ENCODE data around the gene JPH3.
A peak's percentile ranks its signal among the peaks of the same experiment; 100 is the strongest.

JPH3 gene

GRCh38 chr16:87681981-87682570 lies 79.8 kb downstream of the JPH3 start:
- DNase-seq (ENCODE audit: low spot score): no peak

DNA sequence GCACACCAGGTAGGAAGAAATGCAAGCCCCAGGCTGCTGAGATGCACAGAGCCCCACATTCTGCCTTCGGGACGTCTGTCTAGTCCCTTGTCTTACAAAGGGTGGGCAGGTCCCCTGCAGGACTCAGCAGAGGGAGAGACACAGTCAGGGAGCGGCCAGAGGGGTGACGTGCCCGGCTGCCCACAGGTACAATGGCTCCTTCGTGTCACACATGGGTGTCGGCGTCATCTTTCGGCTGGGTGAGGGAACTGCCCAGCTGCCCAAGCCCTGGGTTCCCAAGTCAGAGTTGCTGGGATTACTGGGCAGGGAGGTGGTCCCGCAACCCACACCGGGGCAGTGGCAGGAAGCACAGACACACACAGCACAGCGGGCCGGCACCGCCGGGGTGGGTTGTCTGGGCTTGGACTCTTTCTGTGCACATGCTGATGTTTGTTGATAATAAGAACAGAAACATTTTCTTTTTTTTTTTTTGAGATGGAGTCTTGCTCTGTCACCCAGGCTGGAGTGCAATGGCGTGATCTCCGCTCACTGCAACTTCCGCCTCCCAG lies 80.6 kb downstream of the JPH3 start:
- DNase-seq (ENCODE audit: low spot score): no peak

GRCh38 chr16:87684106-87684677 lies 81.9 kb downstream of the JPH3 start:
- peak; percentile 35 for DNase-seq (ENCODE audit: low spot score)

- DNase-seq (ENCODE audit: low spot score): no peak
Measured at GRCh38 chr16:87684711-87685404, 82.5 kb downstream of the JPH3 start.

DNA sequence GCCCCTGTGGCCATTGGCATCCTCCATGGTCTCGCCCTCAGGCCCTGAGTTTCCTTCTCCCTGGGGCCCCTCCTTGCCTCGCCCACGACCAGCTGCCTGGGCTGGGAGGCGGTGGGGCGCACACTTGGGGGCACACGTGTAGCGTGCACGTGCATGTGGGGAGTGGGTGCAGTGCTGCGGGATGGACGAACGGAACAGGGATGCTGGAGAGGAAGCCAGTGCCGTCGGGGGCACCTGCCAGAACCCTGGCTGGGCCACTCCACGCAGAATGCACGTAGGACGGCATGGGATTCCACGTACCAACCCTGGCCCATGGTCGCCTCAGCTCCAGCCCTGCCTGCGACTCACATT lies 83.1 kb downstream of the JPH3 start:
- DNase-seq (ENCODE audit: low spot score): no peak

DNA sequence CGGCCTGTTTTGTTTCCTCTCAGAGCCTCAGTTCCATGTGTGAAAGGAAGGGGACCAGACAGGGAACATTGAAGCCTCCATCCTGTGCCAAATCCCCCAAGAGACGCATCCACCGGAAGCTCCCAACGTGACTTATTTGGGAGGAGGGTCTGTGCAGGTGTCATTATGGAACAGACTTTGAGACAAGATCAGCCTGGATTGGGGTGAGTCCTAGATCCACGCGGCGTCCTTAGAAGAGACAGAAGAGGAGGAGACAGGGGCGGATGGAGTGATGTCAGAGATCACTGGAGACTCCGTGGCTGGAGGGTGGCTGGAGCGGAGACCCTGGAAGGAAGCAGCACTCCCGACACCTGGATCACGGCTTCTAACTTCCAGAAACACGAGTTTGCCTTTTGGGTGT lies 83.5 kb downstream of the JPH3 start:
- DNase-seq (ENCODE audit: low spot score): no peak

DNA sequence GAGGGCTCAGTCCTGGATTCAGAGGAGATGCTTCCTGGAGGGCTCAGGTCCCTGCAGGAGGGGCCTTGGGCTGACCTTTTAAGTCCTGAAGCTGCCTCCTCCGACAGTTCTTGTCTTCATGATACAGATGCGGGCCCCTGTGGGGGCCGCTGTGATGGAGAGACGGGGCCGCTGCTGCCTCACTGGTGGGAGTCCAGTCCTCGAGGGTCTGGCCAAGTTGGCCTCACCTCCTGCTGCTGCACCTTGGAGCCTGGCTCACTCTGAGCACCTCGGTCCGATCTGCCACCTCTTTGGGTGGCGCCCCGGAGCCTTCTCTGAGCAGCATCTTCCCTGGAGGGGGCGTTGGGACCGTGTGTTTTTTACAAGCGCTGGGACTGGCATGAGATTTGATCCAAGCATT lies 84.4 kb downstream of the JPH3 start:
- DNase-seq (ENCODE audit: low spot score): no peak

- peak; percentile 48 for DNase-seq (ENCODE audit: low spot score)
Measured at GRCh38 chr16:87687126-87687910, 85.0 kb downstream of the JPH3 start.

- DNase-seq (ENCODE audit: low spot score): no peak
Measured at GRCh38 chr16:87687998-87688529, 85.8 kb downstream of the JPH3 start.

- DNase-seq (ENCODE audit: low spot score): no peak
Measured at GRCh38 chr16:87688876-87689815, 86.8 kb downstream of the JPH3 start.

GRCh38 chr16:87689956-87690465 lies 87.7 kb downstream of the JPH3 start:
- no peak for DNase-seq (ENCODE audit: low spot score)

DNA sequence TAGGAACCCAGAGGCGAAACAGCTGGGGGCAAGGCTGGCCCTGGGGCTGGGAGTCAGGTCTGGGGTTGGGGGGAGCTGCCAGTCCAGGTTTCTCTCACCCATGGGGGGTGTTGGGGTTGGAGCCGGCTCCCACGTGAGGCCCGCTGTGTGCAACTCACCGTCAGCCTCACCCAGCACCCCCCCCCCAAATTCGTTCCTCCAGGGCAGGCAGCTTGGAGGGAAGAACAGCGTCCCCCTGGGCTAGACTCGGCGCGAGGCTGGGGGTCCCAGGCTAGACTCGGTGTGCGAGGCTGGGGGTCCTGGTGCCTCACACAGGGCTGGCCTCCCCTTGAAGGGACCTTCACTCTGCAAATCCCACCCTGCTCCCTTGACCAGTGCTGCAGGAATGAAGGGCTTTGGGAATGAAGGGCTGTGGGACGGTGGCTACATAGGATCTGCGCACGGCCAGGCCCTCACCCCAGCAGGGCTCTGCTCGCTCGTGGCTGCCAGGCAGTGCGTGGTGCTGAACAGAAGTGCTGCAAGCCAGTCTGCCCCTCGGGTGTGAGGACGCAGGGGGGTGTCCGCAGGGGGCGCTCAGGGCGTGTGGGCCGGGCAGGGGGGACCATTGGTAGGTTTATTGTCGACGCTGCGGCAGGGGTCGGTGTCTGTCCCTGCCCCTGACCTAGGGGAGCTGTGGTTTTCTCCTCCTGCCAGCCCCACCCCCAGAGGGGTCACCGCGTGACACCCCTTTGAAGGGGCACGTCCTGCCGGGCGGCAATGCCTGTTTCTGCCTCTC lies 88.8 kb downstream of the JPH3 start:
- no peak for DNase-seq (ENCODE audit: low spot score)

GRCh38 chr16:87691686-87692079 lies 89.4 kb downstream of the JPH3 start:
- no peak for DNase-seq (ENCODE audit: low spot score)

DNA sequence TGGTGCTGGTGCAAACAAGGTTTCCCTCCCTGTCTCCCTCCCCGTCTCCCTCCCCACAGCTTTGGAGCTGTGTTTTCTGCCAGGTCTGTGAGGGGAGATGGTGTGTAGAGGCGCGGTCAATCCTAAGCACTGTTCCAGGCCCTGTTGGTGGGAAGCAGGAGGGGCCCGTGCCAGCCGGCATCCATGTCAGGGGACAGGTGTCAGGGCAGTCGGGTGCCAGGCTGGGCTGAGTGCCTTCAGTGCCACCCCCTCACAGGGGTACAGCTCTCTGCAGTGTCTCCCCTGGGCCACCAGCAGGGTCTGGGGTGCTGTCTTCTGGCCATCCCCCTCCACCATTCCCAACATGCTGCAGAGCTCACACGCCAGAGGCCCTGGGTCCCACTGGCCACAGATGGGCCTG lies 89.9 kb downstream of the JPH3 start:
- no peak for DNase-seq (ENCODE audit: low spot score)

GRCh38 chr16:87692756-87693155 lies 90.4 kb downstream of the JPH3 start:
- DNase-seq (ENCODE audit: low spot score): no peak

GRCh38 chr16:87693827-87694226 lies 91.5 kb downstream of the JPH3 start:
- no peak for DNase-seq (ENCODE audit: low spot score)

- no peak for DNase-seq (ENCODE audit: low spot score)
Measured at GRCh38 chr16:87694441-87695125, 92.3 kb downstream of the JPH3 start.

- no peak for DNase-seq (ENCODE audit: low spot score)
Measured at GRCh38 chr16:87695534-87695933, 93.2 kb downstream of the JPH3 start.

GRCh38 chr16:87696726-87697125 lies 94.4 kb downstream of the JPH3 start:
- DNase-seq (ENCODE audit: low spot score): no peak

- no peak for DNase-seq (ENCODE audit: low spot score)
Measured at GRCh38 chr16:87697256-87697655, 94.9 kb downstream of the JPH3 start.
